ENCODE data around the gene EPN3.

Gene EPN3

GRCh38 chr17:50554201-50554600 is 21.7 kb downstream of the EPN3 start:
- Histone ChIP-seq H3K36me3 (ENCODE audit: control insufficient read depth, insufficient read depth, low read length) (no peaks in the 10 kb centered on the region), H3K9me3 (ENCODE audit: control insufficient read depth, low read length) (no peaks in the 10 kb centered on the region), H3K4me3 (ENCODE audit: extremely low read depth, insufficient read depth, low read length, poor library complexity, severe bottlenecking) (no peak overlapping the region), H3K27ac (ENCODE audit: low read depth, low read length, severe bottlenecking) (no peak overlapping the region), H3K4me1 (ENCODE audit: control insufficient read depth, insufficient read depth, low read length, poor library complexity, severe bottlenecking) (peaks cover under 1% of the 10 kb centered on the region)
- 93 to 94% methylated on average over 15 of the region's 17 CpGs for WGBS, 2 experiments (ENCODE audit: insufficient coverage in 2 of 2)

GRCh38 chr17:50556803-50557202 is 24.3 kb downstream of the EPN3 start:
- WGBS, 2 experiments (ENCODE audit: insufficient coverage in 2 of 2): 84 to 100% methylated on average over 3 to 4 of the region's 5 CpGs
- Histone ChIP-seq H3K9me3 (ENCODE audit: control insufficient read depth, low read length) (no peaks in the 10 kb centered on the region), H3K27ac (ENCODE audit: low read depth, low read length, severe bottlenecking) (no peak overlapping the region), H3K36me3 (ENCODE audit: control insufficient read depth, insufficient read depth, low read length) (no peaks in the 10 kb centered on the region), H3K4me3 (ENCODE audit: extremely low read depth, insufficient read depth, low read length, poor library complexity, severe bottlenecking) (no peak overlapping the region), H3K4me1 (ENCODE audit: control insufficient read depth, insufficient read depth, low read length, poor library complexity, severe bottlenecking) (peaks cover 6% of the 10 kb centered on the region)

GRCh38 chr17:50557630-50558029 is 25.1 kb downstream of the EPN3 start:
- Histone ChIP-seq H3K36me3 (ENCODE audit: control insufficient read depth, insufficient read depth, low read length) (no peaks in the 10 kb centered on the region), H3K9me3 (ENCODE audit: control insufficient read depth, low read length) (no peaks in the 10 kb centered on the region), H3K27ac (ENCODE audit: low read depth, low read length, severe bottlenecking) (no peak overlapping the region), H3K4me3 (ENCODE audit: extremely low read depth, insufficient read depth, low read length, poor library complexity, severe bottlenecking) (no peak overlapping the region), H3K4me1 (ENCODE audit: control insufficient read depth, insufficient read depth, low read length, poor library complexity, severe bottlenecking) (peaks cover 10% of the 10 kb centered on the region)
- 100% methylated on average over 1 to 2 of the region's 4 CpGs for WGBS, 2 experiments (ENCODE audit: insufficient coverage in 2 of 2)

- H3K36me3 ChIP-seq (ENCODE audit: control insufficient read depth, insufficient read depth, low read length): no peaks in the 10 kb centered on the region
- H3K4me1 ChIP-seq (ENCODE audit: control insufficient read depth, insufficient read depth, low read length, poor library complexity, severe bottlenecking): peaks cover 10% of the 10 kb centered on the region
- no peak overlapping the region for H3K4me3 ChIP-seq (ENCODE audit: extremely low read depth, insufficient read depth, low read length, poor library complexity, severe bottlenecking)
- no peaks in the 10 kb centered on the region for H3K9me3 ChIP-seq (ENCODE audit: control insufficient read depth, low read length)
- H3K27ac ChIP-seq (ENCODE audit: low read depth, low read length, severe bottlenecking): no peak overlapping the region
- WGBS, 2 experiments (ENCODE audit: insufficient coverage in 2 of 2): 51 to 84% methylated on average over 3 to 4 of the region's 4 CpGs
Observed at GRCh38 chr17:50558091-50558490, 25.6 kb downstream of the EPN3 start.

GRCh38 chr17:50558581-50558940 is 26.0 kb downstream of the EPN3 start:
- peaks cover 10% of the 10 kb centered on the region for H3K4me1 ChIP-seq (ENCODE audit: control insufficient read depth, insufficient read depth, low read length, poor library complexity, severe bottlenecking)
- WGBS, 2 experiments (ENCODE audit: insufficient coverage in 2 of 2): 6 to 8% methylated on average over 6 to 14 of the region's 18 CpGs

GRCh38 chr17:50558941-50559614 is 26.5 kb downstream of the EPN3 start:
- Histone ChIP-seq H3K27ac (ENCODE audit: low read depth, low read length, severe bottlenecking) (no peak overlapping the region), H3K36me3 (ENCODE audit: control insufficient read depth, insufficient read depth, low read length) (no peaks in the 10 kb centered on the region), H3K4me1 (ENCODE audit: control insufficient read depth, insufficient read depth, low read length, poor library complexity, severe bottlenecking) (peaks cover 10% of the 10 kb centered on the region), H3K9me3 (ENCODE audit: control insufficient read depth, low read length) (no peaks in the 10 kb centered on the region), H3K4me3 (ENCODE audit: extremely low read depth, insufficient read depth, low read length, poor library complexity, severe bottlenecking) (peak overlapping the region; percentile 46)
- 2 to 3% methylated on average over 27 to 44 of the region's 55 CpGs for WGBS, 2 experiments (ENCODE audit: insufficient coverage in 2 of 2)

More at GRCh38 chr17:50558581-50558940, 26.0 kb downstream of the EPN3 start:
- no peaks in the 10 kb centered on the region for H3K9me3 ChIP-seq (ENCODE audit: control insufficient read depth, low read length)
- H3K27ac ChIP-seq (ENCODE audit: low read depth, low read length, severe bottlenecking): no peak overlapping the region
- no peaks in the 10 kb centered on the region for H3K36me3 ChIP-seq (ENCODE audit: control insufficient read depth, insufficient read depth, low read length)
- H3K4me3 ChIP-seq (ENCODE audit: extremely low read depth, insufficient read depth, low read length, poor library complexity, severe bottlenecking): no peak overlapping the region

- Histone ChIP-seq H3K9me3 (ENCODE audit: control insufficient read depth, low read length) (no peaks in the 10 kb centered on the region), H3K4me3 (ENCODE audit: extremely low read depth, insufficient read depth, low read length, poor library complexity, severe bottlenecking) (peak overlapping the region; percentile 46), H3K27ac (ENCODE audit: low read depth, low read length, severe bottlenecking) (no peak overlapping the region), H3K4me1 (ENCODE audit: control insufficient read depth, insufficient read depth, low read length, poor library complexity, severe bottlenecking) (peaks cover 10% of the 10 kb centered on the region), H3K36me3 (ENCODE audit: control insufficient read depth, insufficient read depth, low read length) (no peaks in the 10 kb centered on the region)
- 1 to 2% methylated on average over 23 to 25 of the region's 27 CpGs for WGBS, 2 experiments (ENCODE audit: insufficient coverage in 2 of 2)
Observed at GRCh38 chr17:50559674-50560184, 27.2 kb downstream of the EPN3 start.

GRCh38 chr17:50560185-50560824 is 27.8 kb downstream of the EPN3 start, which contains the start of gene CACNA1G:
TSS of gene CACNA1G (plus strand) at chr17:50560715. CDS start at chr17:50561460, 745 bp downstream.
- peaks cover 10% of the 10 kb centered on the region for H3K4me1 ChIP-seq (ENCODE audit: control insufficient read depth, insufficient read depth, low read length, poor library complexity, severe bottlenecking)
- H3K36me3 ChIP-seq (ENCODE audit: control insufficient read depth, insufficient read depth, low read length): no peaks in the 10 kb centered on the region
- H3K4me3 ChIP-seq (ENCODE audit: extremely low read depth, insufficient read depth, low read length, poor library complexity, severe bottlenecking): peak within 1 kb of the TSS; percentile 46
- H3K27ac ChIP-seq (ENCODE audit: low read depth, low read length, severe bottlenecking): peak within 1 kb of the TSS; percentile 29
- 0% methylated on average over 43 to 44 of the region's 56 CpGs for WGBS, 2 experiments (ENCODE audit: insufficient coverage in 2 of 2)
- H3K9me3 ChIP-seq (ENCODE audit: control insufficient read depth, low read length): no peaks in the 10 kb centered on the region

- Histone ChIP-seq H3K27ac (ENCODE audit: low read depth, low read length, severe bottlenecking) (no peak overlapping the region), H3K36me3 (ENCODE audit: control insufficient read depth, insufficient read depth, low read length) (no peaks in the 10 kb centered on the region), H3K9me3 (ENCODE audit: control insufficient read depth, low read length) (no peaks in the 10 kb centered on the region), H3K4me1 (ENCODE audit: control insufficient read depth, insufficient read depth, low read length, poor library complexity, severe bottlenecking) (peaks cover 10% of the 10 kb centered on the region), H3K4me3 (ENCODE audit: extremely low read depth, insufficient read depth, low read length, poor library complexity, severe bottlenecking) (peak overlapping the region; percentile 46)
- 1% methylated on average over 37 to 65 of the region's 88 CpGs for WGBS, 2 experiments (ENCODE audit: insufficient coverage in 2 of 2)
Observed at GRCh38 chr17:50560931-50561745, 28.6 kb downstream of the EPN3 start.

GRCh38 chr17:50561746-50562141 is 29.2 kb downstream of the EPN3 start:
- WGBS, 2 experiments (ENCODE audit: insufficient coverage in 2 of 2): 0% methylated on average over 1 of the region's 27 CpGs; no CpG with 5 or more reads in 1 of the 2 experiments
- Histone ChIP-seq H3K4me3 (ENCODE audit: extremely low read depth, insufficient read depth, low read length, poor library complexity, severe bottlenecking) (peak overlapping the region; percentile 46), H3K27ac (ENCODE audit: low read depth, low read length, severe bottlenecking) (no peak overlapping the region), H3K4me1 (ENCODE audit: control insufficient read depth, insufficient read depth, low read length, poor library complexity, severe bottlenecking) (peaks cover 10% of the 10 kb centered on the region), H3K36me3 (ENCODE audit: control insufficient read depth, insufficient read depth, low read length) (no peaks in the 10 kb centered on the region), H3K9me3 (ENCODE audit: control insufficient read depth, low read length) (no peaks in the 10 kb centered on the region)
